Activated CD4-positive, alpha-beta memory T cell treated with anti-CD3 and anti-CD28 coated beads for 36 hours (primary cell): ENCODE results near the gene RAB23. TPM values are rescaled to one million over a fixed set of nuclear protein-coding genes. Genes with fewer than 3 reads are reported as not detected.

ENCODE experiments used
- CTCF ChIA-PET: fragments of 350-600 bp; sonication (Branson Sonifier 250); formaldehyde crosslinking; loops from one replicate; lab custom pipeline; 2021; ENCODE audit warnings: antibody characterized with exemption, inconsistent platforms; lab: Charles Lee
- POLR2A ChIA-PET: fragments of 350-600 bp; sonication (Branson Sonifier 250); formaldehyde crosslinking; loops from one replicate; lab custom pipeline; 2021; ENCODE audit warnings: antibody characterized with exemption; lab: Charles Lee
- DNase-seq: peaks from one replicate; pipeline ENCODE4 v3.0.0-alpha.2; 2020
- H3K27ac Mint-ChIP-seq: one replicate; pipeline ENCODE4 v1.8.0; 2021; ENCODE audit warnings: mixed read lengths
- H3K27me3 Mint-ChIP-seq: one replicate; pipeline ENCODE4 v1.8.0; 2021; ENCODE audit warnings: mixed read lengths
- H3K36me3 Mint-ChIP-seq: one replicate; pipeline ENCODE4 v1.8.0; 2021; ENCODE audit warnings: mixed read lengths
- H3K4me1 Mint-ChIP-seq: one replicate; pipeline ENCODE4 v1.8.0; 2021; ENCODE audit warnings: low read depth, mixed read lengths
- H3K4me3 Mint-ChIP-seq: one replicate; pipeline ENCODE4 v1.8.0; 2021; ENCODE audit warnings: mild to moderate bottlenecking, mixed read lengths
- H3K9me3 Mint-ChIP-seq: one replicate; pipeline ENCODE4 v1.8.0; 2021; ENCODE audit warnings: mixed read lengths
- intact Hi-C: fragments of 100-400 bp; cut with micrococcal nuclease; formaldehyde crosslinking; loops from one replicate; pipeline ENCODE4 v1.15.1; 2023
- total RNA-seq, 2 experiments: library from RNA; stranded (reverse); gene quantifications; one replicate each; pipeline ENCODE4 v1.2.3, GENCODE V29; 2021

RAB23 gene
- 1 to 10 TPM; 1.7 to 2.2 TPM for total RNA-seq

GRCh38 chr6:57221936-57222742, at the start of gene RAB23:
Gene RAB23, minus strand, starts transcription at chr6:57222307. Its CDS starts 11,927 bp downstream, at chr6:57210380.
- intact Hi-C loops, result loop anchor here (1.0 to 5.0 kb wide), 8 partner anchors 15 to 320 kb away; partner anchors contain the start of genes BAG2, BEND6 and KIAA1586
- peak within 1 kb of the TSS; percentile 98 for H3K4me3 Mint-ChIP-seq

GRCh38 chr6:57268294-57268640, 46.2 kb upstream of the RAB23 start:
- Mint-ChIP-seq H3K27ac (no peak overlapping the region), H3K27me3 (peaks cover 12% of the 10 kb centered on the region), H3K9me3 (no peaks in the 10 kb centered on the region), H3K36me3 (no peaks in the 10 kb centered on the region), H3K4me1 (peaks cover 11% of the 10 kb centered on the region), H3K4me3 (no peak overlapping the region)
- intact Hi-C loops, result loop anchor here (1.0 to 5.0 kb wide), 3 partner anchors 46 to 96 kb away; partner anchors contain the start of genes BAG2 and RAB23
- POLR2A ChIA-PET, result no interaction called here
- DNase-seq, result no peak
- CTCF ChIA-PET, result interaction anchor here (1.1 to 3.7 kb wide), 4 partner anchors 46 to 366 kb away, joined by 3 to 36 read pairs (median 5); partner anchors contain the start of gene PRIM2

More at GRCh38 chr6:57221936-57222742, at the start of gene RAB23:
- peaks cover 10% of the 10 kb centered on the region for H3K4me1 Mint-ChIP-seq
- peaks cover 16% of the 10 kb centered on the region for H3K27me3 Mint-ChIP-seq
- H3K36me3 Mint-ChIP-seq, result peaks cover 1% of the 10 kb centered on the region
- peak; percentile 85 for DNase-seq
- H3K27ac Mint-ChIP-seq, result peak within 1 kb of the TSS; percentile 77
- CTCF ChIA-PET, result interaction anchor here (0.9 to 1.8 kb wide), 6 partner anchors 14 to 267 kb away, joined by 4 to 10 read pairs (median 4); partner anchors contain the start of genes BAG2 and BEND6
- no peaks in the 10 kb centered on the region for H3K9me3 Mint-ChIP-seq
- POLR2A ChIA-PET, result interaction anchor here (0.9 to 1.5 kb wide), 4 partner anchors 14 to 95 kb away, joined by 3 to 9 read pairs (median 6); partner anchors contain the start of genes BAG2 and PRIM2

- Mint-ChIP-seq H3K27me3 (peaks cover 12% of the 10 kb centered on the region), H3K27ac (no peak overlapping the region), H3K4me3 (no peak overlapping the region), H3K4me1 (peaks cover 11% of the 10 kb centered on the region), H3K36me3 (no peaks in the 10 kb centered on the region), H3K9me3 (no peaks in the 10 kb centered on the region)
- CTCF ChIA-PET, result interaction anchor here (1.1 to 3.7 kb wide), 4 partner anchors 47 to 365 kb away, joined by 3 to 36 read pairs (median 5); partner anchors contain the start of gene PRIM2
- intact Hi-C loops, result loop anchor here (1.0 to 5.0 kb wide), 4 partner anchors 45 to 313 kb away; partner anchors contain the start of genes BAG2, BEND6 and RAB23
- DNase-seq, result peak; percentile 50
- POLR2A ChIA-PET, result no interaction called here
Observed at GRCh38 chr6:57267586-57268293, 45.6 kb upstream of the RAB23 start.

GRCh38 chr6:57265755-57266221, 43.7 kb upstream of the RAB23 start:
- no peak for DNase-seq
- Mint-ChIP-seq H3K9me3 (no peaks in the 10 kb centered on the region), H3K4me1 (peaks cover 11% of the 10 kb centered on the region), H3K27me3 (peaks cover 5% of the 10 kb centered on the region), H3K36me3 (no peaks in the 10 kb centered on the region), H3K4me3 (no peak overlapping the region), H3K27ac (no peak overlapping the region)
- POLR2A ChIA-PET, result no interaction called here
- intact Hi-C loops, result loop anchor here (1.0 to 5.0 kb wide), 4 partner anchors 43 to 672 kb away; partner anchors contain the start of genes BAG2, BEND6 and RAB23
- CTCF ChIA-PET, result interaction anchor here (0.8 to 3.7 kb wide), 4 partner anchors 44 to 59 kb away, joined by 3 to 36 read pairs (median 6); partner anchors contain the start of genes PRIM2 and RAB23

GRCh38 chr6:57263739-57264138, 41.6 kb upstream of the RAB23 start:
- DNase-seq, result no peak
- Mint-ChIP-seq H3K27me3 (peaks cover 9% of the 10 kb centered on the region), H3K36me3 (no peaks in the 10 kb centered on the region), H3K4me1 (peaks cover 11% of the 10 kb centered on the region), H3K4me3 (no peak overlapping the region), H3K9me3 (no peaks in the 10 kb centered on the region), H3K27ac (no peak overlapping the region)
- intact Hi-C loops, result no loop called here
- ChIA-PET CTCF (no interaction called here), POLR2A (no interaction called here)

- no peaks in the 10 kb centered on the region for H3K36me3 Mint-ChIP-seq
- intact Hi-C loops, result no loop called here
- CTCF ChIA-PET, result no interaction called here
- POLR2A ChIA-PET, result no interaction called here
- no peak overlapping the region for H3K4me3 Mint-ChIP-seq
- peaks cover 11% of the 10 kb centered on the region for H3K4me1 Mint-ChIP-seq
- no peak for DNase-seq
- peaks cover 9% of the 10 kb centered on the region for H3K27me3 Mint-ChIP-seq
- H3K27ac Mint-ChIP-seq, result no peak overlapping the region
- no peaks in the 10 kb centered on the region for H3K9me3 Mint-ChIP-seq
Observed at GRCh38 chr6:57262901-57263694, 41.0 kb upstream of the RAB23 start.

- Mint-ChIP-seq H3K4me3 (no peak overlapping the region), H3K27me3 (peaks cover 9% of the 10 kb centered on the region), H3K36me3 (no peaks in the 10 kb centered on the region), H3K27ac (no peak overlapping the region), H3K9me3 (no peaks in the 10 kb centered on the region), H3K4me1 (peaks cover 10% of the 10 kb centered on the region)
- DNase-seq, result no peak
- POLR2A ChIA-PET, result no interaction called here
- intact Hi-C loops, result no loop called here
- CTCF ChIA-PET, result no interaction called here
Observed at GRCh38 chr6:57262488-57262887, 40.4 kb upstream of the RAB23 start.

GRCh38 chr6:57261926-57262325, 39.8 kb upstream of the RAB23 start:
- Mint-ChIP-seq H3K4me3 (no peak overlapping the region), H3K27me3 (peaks cover 7% of the 10 kb centered on the region), H3K27ac (no peak overlapping the region), H3K9me3 (no peaks in the 10 kb centered on the region), H3K36me3 (no peaks in the 10 kb centered on the region), H3K4me1 (peaks cover 10% of the 10 kb centered on the region)
- DNase-seq, result no peak
- POLR2A ChIA-PET, result no interaction called here
- intact Hi-C loops, result no loop called here
- CTCF ChIA-PET, result no interaction called here

GRCh38 chr6:57259064-57259463, 37.0 kb upstream of the RAB23 start:
- H3K4me1 Mint-ChIP-seq, result no peaks in the 10 kb centered on the region
- peaks cover 4% of the 10 kb centered on the region for H3K27me3 Mint-ChIP-seq
- no peak overlapping the region for H3K4me3 Mint-ChIP-seq
- no peak for DNase-seq
- ChIA-PET CTCF (no interaction called here), POLR2A (no interaction called here)
- H3K9me3 Mint-ChIP-seq, result no peaks in the 10 kb centered on the region
- H3K27ac Mint-ChIP-seq, result no peak overlapping the region
- no peaks in the 10 kb centered on the region for H3K36me3 Mint-ChIP-seq
- intact Hi-C loops, result no loop called here

- intact Hi-C loops, result no loop called here
- H3K9me3 Mint-ChIP-seq, result no peaks in the 10 kb centered on the region
- no peak overlapping the region for H3K27ac Mint-ChIP-seq
- CTCF ChIA-PET, result interaction anchor here (0.6 kb wide), 1 partner anchor 1228 kb away, joined by 4 read pairs; no protein-coding TSS in a partner anchor
- H3K36me3 Mint-ChIP-seq, result no peaks in the 10 kb centered on the region
- no peak overlapping the region for H3K4me3 Mint-ChIP-seq
- no peaks in the 10 kb centered on the region for H3K4me1 Mint-ChIP-seq
- DNase-seq, result no peak
- POLR2A ChIA-PET, result no interaction called here
- peaks cover 4% of the 10 kb centered on the region for H3K27me3 Mint-ChIP-seq
Observed at GRCh38 chr6:57257911-57258541, 35.9 kb upstream of the RAB23 start.

GRCh38 chr6:57256541-57256940, 34.4 kb upstream of the RAB23 start:
- no peak for DNase-seq
- no peaks in the 10 kb centered on the region for H3K9me3 Mint-ChIP-seq
- ChIA-PET POLR2A (no interaction called here), CTCF (no interaction called here)
- H3K36me3 Mint-ChIP-seq, result no peaks in the 10 kb centered on the region
- H3K4me3 Mint-ChIP-seq, result no peak overlapping the region
- intact Hi-C loops, result no loop called here
- no peak overlapping the region for H3K27ac Mint-ChIP-seq
- H3K4me1 Mint-ChIP-seq, result no peaks in the 10 kb centered on the region
- H3K27me3 Mint-ChIP-seq, result peaks cover 4% of the 10 kb centered on the region
